H1 (cell line): ENCODE data around the gene VPS51. TPM values are rescaled to one million over a fixed set of nuclear protein-coding genes. Genes with fewer than 3 reads are reported as not detected.

Source experiments
- CTCF ChIA-PET: fragments of 300-600 bp; sonication (Branson Sonifier 250); formaldehyde crosslinking; loops from one replicate; lab custom pipeline; 2021; ENCODE audit not compliant: partially characterized antibody; lab: Charles Lee
- POLR2A ChIA-PET: fragments of 300-600 bp; sonication (Branson Sonifier 250); formaldehyde crosslinking; loops from one replicate; lab custom pipeline; 2021; ENCODE audit warnings: inconsistent platforms; ENCODE audit not compliant: partially characterized antibody; lab: Charles Lee
- DNase-seq, 2 experiments: peaks; one replicate each; pipeline versions ENCODE4 v3.0.0 to v3.0.0-alpha.2; 2010 to 2022; ENCODE audit warnings: low spot score in 2 of 2, low read depth in 1 of 2, mixed read lengths in 1 of 2
- FAIRE-seq: peaks from 2 replicates; lab custom pipeline; 2011; peaks lifted over from hg19 to GRCh38; lab: Jason Lieb, UNC
- H2AFZ ChIP-seq: 2 replicates; pipeline ENCODE4 v1.8.1; 2012; ENCODE audit warnings: low read length, inconsistent platforms
- H2AK5ac ChIP-seq: 2 replicates; pipeline ENCODE4 v1.6.1; 2013; ENCODE audit warnings: low read depth, low read length
- H2BK120ac ChIP-seq: replicated peaks from 2 replicates; pipeline ENCODE3; 2013; ENCODE audit warnings: low read depth, low read length, inconsistent platforms
- H2BK12ac ChIP-seq: 2 replicates; pipeline ENCODE4 v1.6.1; 2013; ENCODE audit warnings: low read depth, low read length
- H2BK15ac ChIP-seq: 2 replicates; pipeline ENCODE4 v1.6.1; 2013; ENCODE audit warnings: low read length
- H2BK20ac ChIP-seq: 2 replicates; pipeline ENCODE4 v1.6.1; 2013; ENCODE audit warnings: low read length
- H2BK5ac ChIP-seq: 2 replicates; pipeline ENCODE4 v1.6.1; 2013; ENCODE audit warnings: low read depth, low read length
- H3K14ac ChIP-seq: 2 replicates; pipeline ENCODE4 v1.6.1; 2013; ENCODE audit warnings: inconsistent platforms; ENCODE audit not compliant: insufficient read length
- H3K18ac ChIP-seq: 2 replicates; pipeline ENCODE4 v1.6.1; 2013; ENCODE audit warnings: low read length; ENCODE audit errors: extremely low read depth
- H3K23ac ChIP-seq: 2 replicates; pipeline ENCODE4 v1.6.1; 2013; ENCODE audit warnings: inconsistent platforms; ENCODE audit not compliant: insufficient read length
- H3K23me2 ChIP-seq: 2 replicates; pipeline ENCODE4 v1.6.1; 2013; ENCODE audit warnings: low read depth, low read length
- H3K27ac ChIP-seq: 2 replicates; pipeline ENCODE4 v1.6.1; 2011; ENCODE audit warnings: low read depth, low read length, inconsistent platforms
- H3K27me3 ChIP-seq, 4 experiments: replicated peaks in 1 of 4; 1 replicate in 1 of 4; 2 replicates in 3 of 4; pipeline versions ENCODE4 v1.6.1 to v1.8.1; 2011 to 2013; ENCODE audit warnings: low read length in 3 of 4, mild to moderate bottlenecking in 3 of 4, inconsistent platforms in 2 of 4, mixed read lengths in 2 of 4, moderate library complexity in 1 of 4; ENCODE audit not compliant: control insufficient read depth in 3 of 4, insufficient read depth in 3 of 4; ENCODE audit errors: extremely low read depth in 1 of 4
- H3K36me3 ChIP-seq, 4 experiments: 2 replicates each; pipeline versions ENCODE4 v1.6.1 to v1.8.1; 2011 to 2013; ENCODE audit warnings: mild to moderate bottlenecking in 4 of 4, low read length in 3 of 4, moderate library complexity in 2 of 4, control low read depth in 1 of 4, inconsistent platforms in 1 of 4; ENCODE audit not compliant: insufficient read depth in 4 of 4, control insufficient read depth in 2 of 4
- H3K4ac ChIP-seq: replicated peaks from 2 replicates; pipeline ENCODE3; 2013; ENCODE audit warnings: low read length, low read depth, mixed read lengths, inconsistent platforms; ENCODE audit not compliant: insufficient read length
- H3K4me1 ChIP-seq, 4 experiments: replicated peaks in 1 of 4; 1 replicate in 1 of 4; 2 replicates in 3 of 4; pipeline versions ENCODE4 v1.6.1 to v1.8.1; 2011 to 2013; ENCODE audit warnings: low read length in 3 of 4, inconsistent platforms in 2 of 4, mixed read lengths in 1 of 4; ENCODE audit not compliant: insufficient read depth in 4 of 4, control insufficient read depth in 3 of 4
- H3K4me2 ChIP-seq, 2 experiments: 2 replicates each; pipeline versions ENCODE4 v1.6.1 to v1.8.1; 2011 to 2013; ENCODE audit warnings: low read depth in 2 of 2, low read length in 2 of 2, control low read depth in 1 of 2, inconsistent platforms in 1 of 2, mild to moderate bottlenecking in 1 of 2; ENCODE audit not compliant: insufficient read depth in 1 of 2
- H3K4me3 ChIP-seq, 4 experiments: fragments of 200-600, 300-600 bp in 1 of 4; sonication (generic), shearing (Covaris generic), sonication (Bioruptor Twin) in 1 of 4; 2 replicates each; pipeline versions ENCODE4 v1.5.1 to v1.8.1; 2011 to 2016; ENCODE audit warnings: low read length in 4 of 4, low read depth in 3 of 4, control low read depth in 2 of 4, inconsistent platforms in 2 of 4, mild to moderate bottlenecking in 2 of 4, mixed read lengths in 1 of 4, moderate library complexity in 1 of 4; ENCODE audit not compliant: insufficient read depth in 2 of 4; ENCODE audit errors: extremely low read depth in 1 of 4
- H3K56ac ChIP-seq: replicated peaks from 2 replicates; pipeline ENCODE3; 2013; ENCODE audit warnings: low read depth, mild to moderate bottlenecking, mixed read lengths, low read length, inconsistent platforms; ENCODE audit not compliant: insufficient read length
- H3K79me1 ChIP-seq: 2 replicates; pipeline ENCODE4 v1.6.1; 2013; ENCODE audit warnings: low read depth, low read length, control low read depth
- H3K79me2 ChIP-seq, 2 experiments: 2 replicates each; pipeline versions ENCODE4 v1.6.1 to v1.8.1; 2012 to 2013; ENCODE audit warnings: low read length in 2 of 2, mild to moderate bottlenecking in 2 of 2, inconsistent platforms in 1 of 2; ENCODE audit not compliant: insufficient read depth in 2 of 2, control insufficient read depth in 1 of 2
- H3K9ac ChIP-seq, 4 experiments: replicated peaks in 1 of 4; 1 replicate in 1 of 4; 2 replicates in 3 of 4; pipeline versions ENCODE4 v1.6.1 to v1.8.1; 2011 to 2013; ENCODE audit warnings: low read depth in 3 of 4, low read length in 3 of 4, control low read depth in 2 of 4, mild to moderate bottlenecking in 2 of 4, moderate library complexity in 2 of 4, inconsistent platforms in 1 of 4; ENCODE audit errors: extremely low read depth in 1 of 4
- H3K9me3 ChIP-seq, 2 experiments: 2 replicates each; pipeline versions ENCODE4 v1.6.1 to v1.8.1; 2012 to 2013; ENCODE audit warnings: mild to moderate bottlenecking in 2 of 2, moderate library complexity in 2 of 2, control low read depth in 1 of 2, inconsistent platforms in 1 of 2, low read depth in 1 of 2, low read length in 1 of 2, mixed read lengths in 1 of 2; ENCODE audit not compliant: insufficient read depth in 2 of 2
- H4K20me1 ChIP-seq, 2 experiments: replicated peaks in 1 of 2; 2 replicates each; pipeline versions ENCODE3 to v1.8.1; 2011 to 2013; ENCODE audit warnings: inconsistent platforms in 2 of 2, low read length in 2 of 2, mild to moderate bottlenecking in 1 of 2; ENCODE audit not compliant: insufficient read depth in 2 of 2, control insufficient read depth in 1 of 2
- H4K5ac ChIP-seq: 2 replicates; pipeline ENCODE4 v1.6.1; 2013; ENCODE audit warnings: low read length, low read depth, mixed read lengths, inconsistent platforms; ENCODE audit not compliant: insufficient read length
- H4K8ac ChIP-seq: 2 replicates; pipeline ENCODE4 v1.8.0; 2013; ENCODE audit warnings: mild to moderate bottlenecking, moderate library complexity, low read length, inconsistent platforms; ENCODE audit not compliant: insufficient read depth; ENCODE audit errors: extremely low read depth
- H4K91ac ChIP-seq: replicated peaks from 2 replicates; pipeline ENCODE3; 2013; ENCODE audit warnings: low read length, mixed read lengths, inconsistent platforms; ENCODE audit not compliant: insufficient read length
- BCL11A ChIP-seq, 2 experiments: IDR thresholded peaks; one replicate each; pipeline ENCODE4 v1.6.1; 2011; ENCODE audit warnings: low read depth in 2 of 2, low read length in 2 of 2, mild to moderate bottlenecking in 2 of 2
- BRCA1 ChIP-seq: IDR thresholded peaks from 2 replicates; pipeline ENCODE4 v1.6.1; 2012; ENCODE audit warnings: low read depth, low read length, improper control_type of control experiment
- CEBPB ChIP-seq: IDR thresholded peaks from 2 replicates; pipeline ENCODE4 v1.6.1; 2012; ENCODE audit warnings: low read depth, low read length
- GABPA ChIP-seq: IDR thresholded peaks from 2 replicates; pipeline ENCODE4 v1.6.1; 2011; ENCODE audit warnings: mild to moderate bottlenecking, low read length, moderate library complexity, borderline replicate concordance; ENCODE audit not compliant: insufficient read depth
- MAFK ChIP-seq: IDR thresholded peaks from 2 replicates; pipeline ENCODE4 v1.6.1; 2012; ENCODE audit warnings: low read depth, mild to moderate bottlenecking, improper control_type of control experiment, low read length
- POLR2AphosphoS5 ChIP-seq: IDR thresholded peaks from 2 replicates; pipeline ENCODE4 v1.6.1; 2011; ENCODE audit warnings: low read depth, low read length
- RBBP5 ChIP-seq: IDR thresholded peaks from 2 replicates; pipeline ENCODE4 v1.7.1; 2012; ENCODE audit warnings: low read depth, mild to moderate bottlenecking, inconsistent platforms, low read length, moderate library complexity, borderline replicate concordance
- RFX5 ChIP-seq: IDR thresholded peaks from 2 replicates; pipeline ENCODE4 v1.6.1; 2011; ENCODE audit warnings: low read depth, low read length, improper control_type of control experiment, borderline replicate concordance
- SIRT6 ChIP-seq: IDR thresholded peaks from one replicate; pipeline ENCODE4 v1.7.1; 2012; ENCODE audit warnings: low read length, inconsistent platforms
- WGBS, 2 experiments: shearing (Covaris generic) in 1 of 2; methylation state at CpG; one replicate each; pipeline versions ENCODE4 v1.1.6 to v1.1.7; 2013 to 2015; ENCODE audit warnings: low lambda C conversion rate in 2 of 2, mixed read lengths in 2 of 2, inconsistent platforms in 1 of 2, low coverage in 1 of 2, missing lambda C conversion rate in 1 of 2; ENCODE audit not compliant: insufficient replicate concordance in 2 of 2, insufficient coverage in 1 of 2, insufficient read length in 1 of 2; ENCODE audit errors: extremely low coverage in 1 of 2, missing lambda C conversion rate in 1 of 2; 5-methylcytosine and 5-hydroxymethylcytosine counted together
- polyA plus RNA-seq, 7 experiments: library from polyadenylated mRNA; depleted of rRNA in 3 of 7; stranded (reverse) in 5 of 7; unstranded in 2 of 7; fragments of >200 nt in 5 of 7; fragments of 200-250 nt in 2 of 7; gene quantifications; 1 replicate in 5 of 7; 2 replicates in 1 of 7; 4 replicates in 1 of 7; pipeline versions ENCODE4 v1.2.1 to v1.2.3, GENCODE V29; 2011 to 2013; ENCODE audit warnings: missing spikeins in 2 of 7, mixed read lengths in 2 of 7
- total RNA-seq: library from RNA; stranded (reverse); fragmentation: NEBNext Ultra II Directional; extraction: Animal tissue kit (Norgen Biotek cat#: 25700); gene quantifications from 2 replicates; pipeline ENCODE4 v1.2.1, GENCODE V29; 2021
- TF ChIP-seq, protein P1 (sequence below): IDR thresholded peaks from 2 replicates; pipeline ENCODE4 v1.6.1; 2012; ENCODE audit warnings: low read length, inconsistent platforms

VPS51 gene
- total and polyA plus RNA-seq, 2 of the 8 experiments (the other 6 are each of a cell fraction or from before 2014, with no cell fraction given), result 97.4 to 142 TPM

DNA sequence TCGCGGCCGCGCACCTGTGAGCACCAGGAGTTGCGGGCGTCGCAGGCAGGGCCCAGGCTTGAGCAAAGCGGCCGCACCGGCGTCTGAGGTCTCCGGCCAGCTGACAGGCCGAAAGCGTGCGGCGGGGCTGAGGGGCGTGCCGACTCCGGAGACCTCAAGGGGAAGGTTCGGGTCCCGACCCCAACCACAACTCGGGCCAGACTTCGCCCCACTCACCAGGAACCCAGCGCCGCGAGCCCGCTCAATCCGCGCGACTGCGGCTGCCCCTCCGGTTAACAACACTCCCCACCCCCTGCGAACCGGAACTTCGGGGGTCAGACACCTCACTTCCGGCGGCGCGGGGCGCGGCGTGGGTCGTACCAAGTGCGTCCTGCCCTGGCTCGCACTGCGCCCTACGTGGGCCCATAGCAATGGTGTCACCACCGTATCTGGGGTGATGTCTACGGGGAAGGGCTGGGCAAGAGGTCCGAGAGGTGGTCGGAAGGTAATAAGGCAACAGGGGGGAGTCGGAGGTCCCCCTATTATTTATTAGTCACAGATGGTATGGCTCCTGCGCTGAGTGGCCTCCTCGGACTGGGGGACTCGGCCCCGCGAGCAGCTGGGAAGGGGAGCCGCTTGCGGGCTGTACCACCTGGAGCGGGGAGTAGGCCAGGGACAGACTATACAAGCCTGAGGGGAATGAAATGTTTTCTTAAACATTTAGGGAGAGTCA lies 38.4 kb downstream of the VPS51 start, which contains the start of gene SYVN1:
SYVN1 (minus strand) TSS at position 280 of the 712 bp plus-strand sequence. CDS start 918 bp downstream, outside the sequence.
- Histone ChIP-seq H3K23me2 (peaks cover 14% of the 10 kb centered on the region), H2AFZ (peak within 1 kb of the TSS; percentile 82), H3K36me3 (peaks cover 11 to 24% (median 20%) of the 10 kb centered on the region in 4 experiments; a peak in 7 of 8 replicates), H3K9ac (peak within 1 kb of the TSS; percentile 88 to 99 (median 98)), H2BK12ac (peak within 1 kb of the TSS; percentile 100), H4K8ac (peak within 1 kb of the TSS; percentile 98), H3K18ac (peak within 1 kb of the TSS; percentile 99), H3K27me3 (no peaks in the 10 kb centered on the region), H4K5ac (peak within 1 kb of the TSS; percentile 100), H3K23ac (no peak within 1 kb of the TSS), H3K56ac (peak within 1 kb of the TSS; percentile 85), H3K79me2 (peaks cover 0 to 15% of the 10 kb centered on the region in 2 experiments; a peak in 1 of 4 replicates), H3K79me1 (peaks cover 3% of the 10 kb centered on the region; the same call in 1 of the 2 replicates), H2BK120ac (no peak within 1 kb of the TSS), H4K20me1 (peaks cover 0 to 10% of the 10 kb centered on the region in 2 experiments), H2AK5ac (no peak within 1 kb of the TSS), H3K27ac (peak within 1 kb of the TSS; percentile 99), H2BK15ac (peak within 1 kb of the TSS; percentile 100), H3K9me3 (no peaks in the 10 kb centered on the region; a peak in 1 of 4 replicates), H3K4me1 (peaks cover 0 to 13% (median 7%) of the 10 kb centered on the region in 4 experiments; a peak in 6 of 7 replicates), H4K91ac (peak within 1 kb of the TSS; percentile 100), H2BK20ac (no peak within 1 kb of the TSS), H3K4ac (peak within 1 kb of the TSS; percentile 97), H2BK5ac (peak within 1 kb of the TSS; percentile 100), H3K4me2 (peak within 1 kb of the TSS; percentile 77 to 91), H3K4me3 (peak within 1 kb of the TSS; percentile 84 to 94 (median 88)), H3K14ac (peak within 1 kb of the TSS; percentile 99)
- no peak for FAIRE-seq
- peak in 1 of 2 experiments; percentile 94 for DNase-seq
- ChIA-PET POLR2A (interaction anchor here (0.6 to 15.8 kb wide), 25 partner anchors 7 to 257 kb away, joined by 3 to 305 read pairs (median 4); partner anchors contain the start of genes CAPN1, FAU, GPHA2 and MRPL49), CTCF (interaction anchor here (0.6 to 3.0 kb wide), 11 partner anchors 11 to 1194 kb away, joined by 3 to 14 read pairs (median 4); partner anchors contain the start of genes CAPN1 and TM7SF2)
- WGBS, 2 experiments, result 1% methylated on average over 53 of the region's 60 CpGs; no CpG with 5 or more reads in 1 of the 2 experiments
- TF ChIP-seq RBBP5 (peak; percentile 71), BCL11A (IDR thresholded peaks at IDR 0.05; ENCODE audit: low read depth in 2 of 2, low read length in 2 of 2) (no peak), SIRT6 (no peak), BRCA1 (peak; percentile 29; the same call in 1 of the 2 replicates), GABPA (peak; percentile 92), MAFK (no peak), RFX5 (no peak), CEBPB (no peak), POLR2AphosphoS5 (peak; percentile 81)
- TF ChIP-seq, protein P1, sequence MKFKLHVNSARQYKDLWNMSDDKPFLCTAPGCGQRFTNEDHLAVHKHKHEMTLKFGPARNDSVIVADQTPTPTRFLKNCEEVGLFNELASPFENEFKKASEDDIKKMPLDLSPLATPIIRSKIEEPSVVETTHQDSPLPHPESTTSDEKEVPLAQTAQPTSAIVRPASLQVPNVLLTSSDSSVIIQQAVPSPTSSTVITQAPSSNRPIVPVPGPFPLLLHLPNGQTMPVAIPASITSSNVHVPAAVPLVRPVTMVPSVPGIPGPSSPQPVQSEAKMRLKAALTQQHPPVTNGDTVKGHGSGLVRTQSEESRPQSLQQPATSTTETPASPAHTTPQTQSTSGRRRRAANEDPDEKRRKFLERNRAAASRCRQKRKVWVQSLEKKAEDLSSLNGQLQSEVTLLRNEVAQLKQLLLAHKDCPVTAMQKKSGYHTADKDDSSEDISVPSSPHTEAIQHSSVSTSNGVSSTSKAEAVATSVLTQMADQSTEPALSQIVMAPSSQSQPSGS, result 0 out of 2 replicates have a peak, but pooled peaks have one; percentile 27
